ENCODE results near the gene OAS2. TPM values are rescaled to one million over a fixed set of nuclear protein-coding genes. Genes with fewer than 3 reads are reported as not detected.

The OAS2 gene
- total RNA-seq: 10 to 100 TPM in 4 of 5 donors, not detected in 1; 11.4 to 25.1 (median 19.0) TPM
- 10 to 100 TPM in 2 of 3 donors, 1 to 10 TPM in 1; 8.5 to 11.8 (median 10.9) TPM for polyA plus RNA-seq
- long read RNA-seq, donor 1: 0 reads
- long read RNA-seq, donor 2, partial matches to known transcripts: 0 of 1 reads
- long read RNA-seq, donor 2, other reads (novel, unspliced or antisense): 0 of 1 reads
- long read RNA-seq, donor 3: 0 reads
- long read RNA-seq, donor 4: 0 reads
- long read RNA-seq, donor 5: 0 reads
- long read RNA-seq, donor 6, full-length matches to known transcripts: 4 of 9 reads
- long read RNA-seq, donor 6, partial matches to known transcripts: 5 of 9 reads
- long read RNA-seq, donor 6, other reads (novel, unspliced or antisense): 0 of 9 reads
- long read RNA-seq, donor 7, partial matches to known transcripts: 0 of 1 reads
- long read RNA-seq, donor 7, other reads (novel, unspliced or antisense): 0 of 1 reads
- long read RNA-seq, donor 8, full-length matches to known transcripts: 1 of 1 reads
- long read RNA-seq, donor 8, partial matches to known transcripts: 0 of 1 reads
- long read RNA-seq, donor 8, other reads (novel, unspliced or antisense): 0 of 1 reads
- long read RNA-seq, donor 9, partial matches to known transcripts: 0 of 1 reads
- long read RNA-seq, donor 9, other reads (novel, unspliced or antisense): 0 of 1 reads
- long read RNA-seq, donor 10: 0 reads

GRCh38 chr12:112978163-112979040 lies at the start of gene OAS2:
TSS of gene OAS2 (plus strand) at chr12:112978519. CDS start at chr12:112978609, 90 bp downstream.
- Histone ChIP-seq H3K4me3 (peak within 1 kb of the TSS; percentile 46 to 66 (median 52)), H3K9me3 (no peaks in the 10 kb centered on the region), H3K27ac (peak within 1 kb of the TSS; percentile 86 to 96 (median 87)), H3K4me1 (peaks cover 7 to 38% (median 26%) of the 10 kb centered on the region in 4 donors), H3K27me3 (no peaks in the 10 kb centered on the region), H3K36me3 (no peaks in the 10 kb centered on the region)
- intact Hi-C loops (cut with DNase I; ENCODE audit: low total_unique reads): no loop called here
- peak; percentile 80 to 88 for DNase-seq
- TF ChIP-seq EP300 (IDR thresholded peaks at IDR 0.05) (no peak), POLR2AphosphoS5 (IDR thresholded peaks at IDR 0.05) (peak; percentile 65 to 91 (median 90))
- WGBS, 5 donors: 1 to 14% (median 9%) methylated on average over 11 to 19 of the region's 19 CpGs

DNA sequence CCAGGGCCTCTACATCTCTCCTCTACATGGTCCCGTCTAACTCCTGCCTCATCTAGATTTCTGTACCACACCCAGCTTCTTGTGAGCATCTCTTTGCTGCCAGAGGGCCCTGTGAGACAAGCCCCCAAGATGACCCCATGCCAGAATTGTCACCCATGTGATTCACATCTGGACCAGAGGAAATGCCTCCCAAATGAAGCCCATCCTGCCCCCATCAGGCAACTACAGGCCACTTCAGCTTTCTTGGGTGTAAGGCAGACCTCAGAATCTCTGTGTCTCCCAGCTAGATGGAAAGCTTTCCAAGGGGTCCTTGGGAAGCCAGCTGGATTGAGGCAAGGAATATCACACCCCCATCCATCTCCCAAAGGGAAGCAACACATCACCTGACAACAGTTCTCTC lies 49.3 kb upstream of the OAS2 start:
- no peaks in the 10 kb centered on the region for H3K27me3 ChIP-seq
- no peak overlapping the region for H3K4me3 ChIP-seq
- TF ChIP-seq POLR2A (IDR thresholded peaks at IDR 0.05): no peak
- no peak for TF ChIP-seq CTCF (IDR thresholded peaks at IDR 0.05)
- no peak for TF ChIP-seq EP300 (IDR thresholded peaks at IDR 0.05)
- no peak for TF ChIP-seq POLR2AphosphoS5 (IDR thresholded peaks at IDR 0.05)
- intact Hi-C loops (cut with DNase I; ENCODE audit: low total_unique reads): no loop called here
- no peak overlapping the region for H3K27ac ChIP-seq
- peaks cover 5 to 24% (median 11%) of the 10 kb centered on the region in 4 donors for H3K4me1 ChIP-seq
- peaks cover 0 to 5% (median 0%) of the 10 kb centered on the region in 4 donors for H3K36me3 ChIP-seq
- WGBS, 5 donors: 75 to 100% (median 89%) methylated on average over 1 of the region's 1 CpG
- DNase-seq: no peak
- H3K9me3 ChIP-seq: no peaks in the 10 kb centered on the region

- intact Hi-C loops (cut with DNase I; ENCODE audit: low total_unique reads): no loop called here
Observed at GRCh38 chr12:112929715-112930114, 48.6 kb upstream of the OAS2 start.

DNA sequence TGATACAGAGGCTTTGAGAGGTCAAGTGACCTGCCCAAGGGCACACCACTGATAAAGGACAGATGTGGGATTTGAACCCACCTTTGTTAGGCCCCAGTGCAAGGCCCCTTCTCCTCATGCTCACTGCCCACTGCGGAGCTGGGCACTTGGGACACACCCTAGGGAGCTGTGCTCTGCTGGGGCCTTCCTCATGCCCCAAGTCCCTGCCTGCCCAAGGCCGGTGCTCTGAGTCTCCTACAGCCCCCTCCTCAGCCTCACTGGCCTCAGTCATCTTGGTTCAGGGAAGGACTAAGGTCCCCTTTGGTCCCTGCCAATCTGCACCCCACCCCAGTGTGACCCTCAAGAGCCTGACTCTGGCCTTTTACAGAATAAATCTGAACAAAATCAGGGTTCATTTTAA lies 48.0 kb upstream of the OAS2 start:
- intact Hi-C loops (cut with DNase I; ENCODE audit: low total_unique reads): no loop called here
- TF ChIP-seq EP300 (IDR thresholded peaks at IDR 0.05) (no peak), POLR2A (IDR thresholded peaks at IDR 0.05) (no peak), POLR2AphosphoS5 (IDR thresholded peaks at IDR 0.05) (no peak), CTCF (IDR thresholded peaks at IDR 0.05) (no peak)
- Histone ChIP-seq H3K9me3 (no peaks in the 10 kb centered on the region), H3K4me3 (no peak overlapping the region), H3K27me3 (no peaks in the 10 kb centered on the region), H3K36me3 (peaks cover 0 to 5% (median 0%) of the 10 kb centered on the region in 4 donors), H3K27ac (no peak overlapping the region), H3K4me1 (peaks cover 5 to 14% (median 9%) of the 10 kb centered on the region in 4 donors)
- WGBS, 5 donors: 83 to 100% (median 92%) methylated on average over 2 of the region's 2 CpGs
- no peak for DNase-seq

More at GRCh38 chr12:112929715-112930114, 48.6 kb upstream of the OAS2 start:
- Histone ChIP-seq H3K36me3 (peaks cover 0 to 5% (median 0%) of the 10 kb centered on the region in 4 donors), H3K4me3 (no peak overlapping the region), H3K9me3 (no peaks in the 10 kb centered on the region), H3K27ac (no peak overlapping the region), H3K4me1 (peaks cover 5 to 19% (median 11%) of the 10 kb centered on the region in 4 donors), H3K27me3 (no peaks in the 10 kb centered on the region)
- no peak for DNase-seq
- WGBS, 5 donors: 96 to 100% (median 98%) methylated on average over 3 of the region's 3 CpGs
- TF ChIP-seq CTCF (IDR thresholded peaks at IDR 0.05) (no peak), POLR2AphosphoS5 (IDR thresholded peaks at IDR 0.05) (no peak), EP300 (IDR thresholded peaks at IDR 0.05) (no peak), POLR2A (IDR thresholded peaks at IDR 0.05) (no peak)

Measured in stomach (tissue), 19 donors.